ENCODE measurements around the gene AKT1S1. TPM values are rescaled to one million over a fixed set of nuclear protein-coding genes. Genes with fewer than 3 reads are reported as not detected.

AKT1S1 gene
- total RNA-seq, 3 donors from 2014 or later (not counting 1 experiment from before 2014, with no cell fraction given) = 12.8 to 17.8 (median 16.1) TPM

DNA sequence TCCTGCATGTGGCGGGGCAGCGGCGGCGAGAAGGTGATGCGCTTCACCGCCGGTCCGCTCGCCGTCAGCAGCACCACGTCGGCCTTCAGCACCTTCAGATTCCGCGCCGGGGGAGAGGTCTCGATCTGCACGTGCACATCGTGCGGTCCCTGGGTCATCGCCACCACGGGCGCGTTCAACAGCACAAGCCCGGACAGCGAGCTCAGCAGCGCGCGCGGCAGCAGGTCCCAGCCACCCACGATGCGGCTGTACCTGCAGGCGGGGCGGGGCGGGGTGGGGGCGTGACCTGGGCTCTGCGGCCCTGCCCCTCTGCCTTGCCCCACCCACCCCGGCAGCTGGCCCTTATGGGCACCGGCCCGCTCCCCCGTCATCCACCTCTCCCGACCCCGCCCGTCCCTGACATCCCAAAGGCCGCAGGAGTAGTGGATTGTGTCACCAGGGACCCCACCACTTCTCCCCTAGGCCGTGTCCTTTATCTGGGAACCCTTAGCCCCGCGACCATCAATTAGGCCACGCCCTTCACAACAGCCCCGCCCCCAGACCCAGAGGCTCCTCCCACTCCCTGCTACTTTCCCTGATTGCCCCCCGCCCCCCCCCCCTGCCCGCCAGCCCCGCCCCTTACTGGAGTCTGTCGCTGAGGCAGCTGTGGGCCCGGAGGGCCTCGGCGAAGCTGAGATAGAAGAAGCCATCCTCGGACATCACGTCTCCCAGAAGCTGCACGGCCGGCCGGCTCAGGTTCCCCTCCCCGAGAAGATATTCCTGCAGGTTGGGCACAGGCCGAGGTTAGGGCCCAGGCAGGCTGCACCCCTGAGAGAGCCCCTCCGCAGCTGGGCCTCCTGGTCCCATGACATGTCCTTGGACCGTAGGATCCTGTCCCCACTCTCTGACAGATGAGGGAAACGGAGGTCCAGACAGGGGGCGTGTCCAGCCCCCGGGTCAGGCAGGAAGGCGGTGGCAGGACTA is 13.5 kb upstream of the AKT1S1 start:
- WGBS (ENCODE audit: insufficient coverage) = 30% methylated on average over 68 of the region's 69 CpGs
- DNase-seq = peak; percentile 37 to 84

GRCh38 chr19:49889687-49890348 is 12.7 kb upstream of the AKT1S1 start:
- intact Hi-C loops (cut with micrococcal nuclease) = loop anchor here (1.0 kb wide), 1 partner anchor 77 kb away; the partner anchor contains the start of gene FUZ
- Histone ChIP-seq H3K4me1 (ENCODE audit: control insufficient read depth, insufficient read depth, low read length) (peaks cover 16% of the 10 kb centered on the region), H3K36me3 (ENCODE audit: control insufficient read depth, insufficient read depth, low read length) (peaks cover 2% of the 10 kb centered on the region), H3K27ac (ENCODE audit: low read length) (no peak overlapping the region), H3K4me3 (ENCODE audit: low read length) (peak overlapping the region; percentile 47), H3K9me3 (ENCODE audit: control insufficient read depth, insufficient read depth, low read length) (no peaks in the 10 kb centered on the region), H3K27me3 (ENCODE audit: control insufficient read depth, insufficient read depth, low read length) (no peaks in the 10 kb centered on the region)
- Mint-ChIP-seq H3K4me1 (peaks cover 0 to 8% of the 10 kb centered on the region in 2 donors), H3K9me3 (no peaks in the 10 kb centered on the region), H3K36me3 (no peaks in the 10 kb centered on the region), H3K27me3 (ENCODE audit: low read depth in 2 of 2) (no peaks in the 10 kb centered on the region), H3K27ac (peak overlapping the region in 1 of 2 donors; percentile 40), H3K4me3 (peak overlapping the region; percentile 84)
- DNase-seq (peak; percentile 75 to 90), ATAC-seq (peak; percentile 81 to 88 (median 86))
- WGBS (ENCODE audit: insufficient coverage) = 33% methylated on average over 71 of the region's 71 CpGs
- peak; percentile 84 for TF ChIP-seq CTCF (IDR thresholded peaks at IDR 0.05)

More for the DNA sequence above, 13.5 kb upstream of the AKT1S1 start:
- no peaks in the 10 kb centered on the region for H3K36me3 Mint-ChIP-seq
- H3K27me3 Mint-ChIP-seq (ENCODE audit: low read depth in 2 of 2) = no peaks in the 10 kb centered on the region
- Histone ChIP-seq H3K36me3 (ENCODE audit: control insufficient read depth, insufficient read depth, low read length) (no peaks in the 10 kb centered on the region), H3K4me1 (ENCODE audit: control insufficient read depth, insufficient read depth, low read length) (peaks cover 24% of the 10 kb centered on the region), H3K27ac (ENCODE audit: low read length) (no peak overlapping the region), H3K4me3 (ENCODE audit: low read length) (peak overlapping the region; percentile 47), H3K9me3 (ENCODE audit: control insufficient read depth, insufficient read depth, low read length) (no peaks in the 10 kb centered on the region), H3K27me3 (ENCODE audit: control insufficient read depth, insufficient read depth, low read length) (no peaks in the 10 kb centered on the region)
- TF ChIP-seq CTCF (IDR thresholded peaks at IDR 0.05) = peak; percentile 58
- intact Hi-C loops (cut with micrococcal nuclease) = loop anchor here (1.0 kb wide), 1 partner anchor 77 kb away; the partner anchor contains the start of gene FUZ
- ATAC-seq = peak; percentile 76 to 79 (median 78)
- H3K9me3 Mint-ChIP-seq = no peaks in the 10 kb centered on the region
- peak overlapping the region in 1 of 2 donors; percentile 51 for H3K27ac Mint-ChIP-seq
- H3K4me1 Mint-ChIP-seq = peaks cover 0 to 8% of the 10 kb centered on the region in 2 donors
- peak overlapping the region; percentile 84 for H3K4me3 Mint-ChIP-seq

DNA sequence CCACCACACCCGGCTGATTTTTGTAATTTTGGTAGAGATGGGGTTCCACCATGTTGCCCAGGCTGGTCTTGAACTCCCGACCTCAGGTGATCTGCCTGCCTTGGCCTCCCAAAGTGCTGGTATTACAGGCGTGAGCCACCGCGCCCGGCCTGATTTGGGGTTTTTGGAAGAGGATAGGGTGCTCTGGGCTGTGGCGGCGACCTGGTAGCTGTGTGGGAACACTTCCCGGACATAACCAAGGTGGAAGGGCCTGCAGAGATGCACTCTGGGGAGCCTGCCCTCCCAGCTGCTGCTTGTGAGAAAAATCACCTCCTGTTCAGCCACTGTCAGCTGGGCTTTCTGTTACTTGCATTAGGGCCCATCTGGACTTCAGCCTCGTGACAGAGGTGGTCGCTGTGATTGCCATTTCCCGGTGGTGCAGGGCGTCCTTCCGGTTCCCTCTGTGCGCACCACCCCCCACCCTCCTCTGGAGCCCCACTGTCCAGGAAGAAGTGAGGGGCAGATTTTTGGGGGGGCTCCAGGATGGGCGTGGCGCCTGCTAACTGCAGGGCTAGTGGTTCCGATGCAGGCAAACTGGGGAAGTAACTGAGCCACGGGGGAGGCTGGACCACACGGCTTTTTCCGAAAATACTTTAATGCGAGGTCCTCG is 12.0 kb upstream of the AKT1S1 start:
- no peak overlapping the region for H3K4me3 ChIP-seq (ENCODE audit: low read length)
- Mint-ChIP-seq H3K9me3 (no peaks in the 10 kb centered on the region), H3K27ac (no peak overlapping the region), H3K27me3 (ENCODE audit: low read depth in 2 of 2) (no peaks in the 10 kb centered on the region), H3K4me1 (peaks cover 0 to 8% of the 10 kb centered on the region in 2 donors), H3K36me3 (no peaks in the 10 kb centered on the region), H3K4me3 (no peak overlapping the region)
- no peaks in the 10 kb centered on the region for H3K27me3 ChIP-seq (ENCODE audit: control insufficient read depth, insufficient read depth, low read length)
- no peaks in the 10 kb centered on the region for H3K9me3 ChIP-seq (ENCODE audit: control insufficient read depth, insufficient read depth, low read length)
- peaks cover 8% of the 10 kb centered on the region for H3K36me3 ChIP-seq (ENCODE audit: control insufficient read depth, insufficient read depth, low read length)
- intact Hi-C loops (cut with micrococcal nuclease) = no loop called here
- peaks cover 13% of the 10 kb centered on the region for H3K4me1 ChIP-seq (ENCODE audit: control insufficient read depth, insufficient read depth, low read length)
- no peak for TF ChIP-seq CTCF (IDR thresholded peaks at IDR 0.05)
- no peak overlapping the region for H3K27ac ChIP-seq (ENCODE audit: low read length)
- DNase-seq (no peak), ATAC-seq (no peak)
- WGBS (ENCODE audit: insufficient coverage) = 93% methylated on average over 23 of the region's 23 CpGs

Measured in natural killer cell (primary cell).